Muscle layer of colon (tissue), 2 donors: ENCODE measurements around the gene NEDD4L.
"Not testable (repeated sequence)": the region's sequence is repeated elsewhere in the genome, so short reads cannot be mapped to it uniquely, and the experiment has no call there.

Experiments
- H3K27ac ChIP-seq: one replicate; pipeline ENCODE4 v1.7.0; 2013; ENCODE audit warnings: low read depth, mild to moderate bottlenecking, low read length, moderate library complexity
- H3K27me3 ChIP-seq, 2 donors: one replicate each; pipeline ENCODE4 v1.7.0; 2013; ENCODE audit warnings: low read length in 2 of 2, mild to moderate bottlenecking in 2 of 2; ENCODE audit not compliant: insufficient read depth in 2 of 2, control insufficient read depth in 1 of 2
- H3K36me3 ChIP-seq: one replicate; pipeline ENCODE4 v1.7.0; 2013; ENCODE audit warnings: mild to moderate bottlenecking, low read length; ENCODE audit not compliant: insufficient read depth
- H3K4me1 ChIP-seq: one replicate; pipeline ENCODE4 v1.7.0; 2013; ENCODE audit warnings: mild to moderate bottlenecking, low read length; ENCODE audit not compliant: insufficient read depth
- H3K4me3 ChIP-seq, 2 donors: one replicate each; pipeline ENCODE4 v1.7.0; 2013; ENCODE audit warnings: low read length in 2 of 2, low read depth in 1 of 2, mild to moderate bottlenecking in 1 of 2, moderate library complexity in 1 of 2
- H3K9ac ChIP-seq: one replicate; pipeline ENCODE4 v1.7.0; 2013; ENCODE audit warnings: low read length
- H3K9me3 ChIP-seq: one replicate; pipeline ENCODE4 v1.7.0; 2013; ENCODE audit warnings: mild to moderate bottlenecking, low read length
- donor health status: abdominal sarcoma.
- donor health status: Adenocarcinoma of cecum.

Gene NEDD4L

DNA sequence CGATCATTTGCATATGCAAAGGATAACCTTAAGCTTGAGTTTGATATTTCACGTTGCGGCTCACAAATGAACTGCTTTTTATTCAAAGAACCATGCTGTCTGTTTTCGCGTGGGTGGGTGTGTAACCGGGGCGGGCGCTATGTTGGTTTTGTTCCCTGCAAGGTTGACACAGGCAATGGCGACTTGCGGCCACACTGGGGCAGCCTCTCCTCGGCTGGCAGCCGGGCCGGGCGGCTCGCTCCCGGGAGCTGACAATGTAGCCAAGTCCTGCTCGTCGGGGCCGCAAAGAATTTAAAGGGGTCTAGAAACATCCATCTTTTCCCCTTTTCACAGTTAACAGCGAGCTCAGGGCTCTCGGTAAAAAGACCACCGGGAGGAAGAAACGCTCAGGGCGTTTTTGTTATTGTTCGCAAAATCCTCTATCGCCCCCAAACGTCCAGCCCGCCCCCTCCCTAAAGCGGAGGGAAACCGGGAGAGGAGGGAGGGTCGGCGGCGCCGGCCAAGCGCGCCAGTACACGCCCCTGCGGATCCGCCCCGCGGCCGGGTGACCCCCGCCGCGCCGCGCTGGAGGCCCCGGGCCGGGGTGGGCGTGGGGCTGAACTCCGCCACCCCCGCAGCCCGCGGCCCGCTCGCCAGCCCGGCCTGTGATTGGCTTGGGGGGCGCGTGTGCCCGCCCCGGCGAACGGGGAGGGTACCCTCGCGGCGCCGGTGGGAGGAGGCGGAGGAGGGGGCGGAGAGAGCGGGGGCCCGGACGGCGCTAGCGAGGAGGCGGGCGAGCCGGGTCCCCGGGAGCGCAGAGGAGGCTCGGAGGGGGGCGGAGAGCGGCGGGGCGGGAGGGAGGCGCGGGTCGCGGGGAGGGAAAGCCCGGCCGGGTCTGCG, at the start of gene NEDD4L:
TSS of gene NEDD4L (plus strand) at position 736 of the 879 bp plus-strand sequence. CDS start 435 bp downstream, outside the sequence.
- Histone ChIP-seq H3K27ac (peak within 1 kb of the TSS; percentile 68), H3K4me1 (peaks cover 22% of the 10 kb centered on the region), H3K4me3 (peak within 1 kb of the TSS; percentile 71 to 79), H3K27me3 (no peaks in the 10 kb centered on the region), H3K36me3 (no peaks in the 10 kb centered on the region), H3K9me3 (no peaks in the 10 kb centered on the region), H3K9ac (peak within 1 kb of the TSS; percentile 15)

DNA sequence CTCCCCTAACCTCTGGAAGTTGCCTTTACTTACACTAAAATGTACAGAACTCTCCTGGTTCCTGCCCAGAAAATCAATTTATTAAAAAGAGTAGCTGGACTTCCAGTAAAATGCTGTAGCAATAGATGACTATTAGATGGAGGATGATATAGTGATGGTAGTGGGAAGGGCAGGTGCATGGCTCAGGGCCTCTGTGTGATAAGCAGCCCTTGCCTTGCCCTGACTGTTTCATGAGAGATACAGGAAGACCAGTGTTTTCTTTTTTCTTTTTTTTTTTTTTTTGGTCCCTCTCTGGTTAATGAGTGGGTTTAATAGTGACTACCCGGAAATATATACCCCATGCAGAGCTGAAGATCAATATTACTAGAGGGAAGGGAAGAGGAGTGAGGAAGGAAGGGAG, 48.7 kb upstream of the NEDD4L start:
- no peaks in the 10 kb centered on the region for H3K36me3 ChIP-seq
- no peaks in the 10 kb centered on the region for H3K27me3 ChIP-seq
- no peak overlapping the region for H3K9ac ChIP-seq
- H3K27ac ChIP-seq, result no peak overlapping the region
- no peaks in the 10 kb centered on the region for H3K4me1 ChIP-seq
- no peak overlapping the region for H3K4me3 ChIP-seq
- no peaks in the 10 kb centered on the region for H3K9me3 ChIP-seq

DNA sequence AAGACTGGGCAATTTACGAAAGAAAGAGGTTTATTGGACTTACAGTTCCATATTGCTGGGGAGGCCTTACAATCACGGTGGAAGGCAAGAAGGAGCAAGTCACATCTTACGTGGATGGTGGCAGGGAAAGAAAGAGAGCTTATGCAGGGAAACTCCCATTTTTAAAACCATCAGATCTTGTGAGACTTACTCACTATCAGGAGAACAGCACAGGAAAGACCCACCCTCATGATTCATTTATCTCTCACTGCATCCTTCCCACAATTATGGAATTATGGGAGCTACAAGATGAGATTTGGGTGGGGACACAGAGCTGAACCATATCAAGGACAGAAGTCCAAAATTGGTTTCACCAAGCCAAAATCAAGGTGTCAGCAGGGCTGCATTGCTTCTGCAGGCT, 47.1 kb upstream of the NEDD4L start:
- not testable (repeated sequence) for H3K9ac ChIP-seq, H3K4me3 ChIP-seq, H3K27me3 ChIP-seq, H3K27ac ChIP-seq, H3K36me3 ChIP-seq, H3K9me3 ChIP-seq, H3K4me1 ChIP-seq

DNA sequence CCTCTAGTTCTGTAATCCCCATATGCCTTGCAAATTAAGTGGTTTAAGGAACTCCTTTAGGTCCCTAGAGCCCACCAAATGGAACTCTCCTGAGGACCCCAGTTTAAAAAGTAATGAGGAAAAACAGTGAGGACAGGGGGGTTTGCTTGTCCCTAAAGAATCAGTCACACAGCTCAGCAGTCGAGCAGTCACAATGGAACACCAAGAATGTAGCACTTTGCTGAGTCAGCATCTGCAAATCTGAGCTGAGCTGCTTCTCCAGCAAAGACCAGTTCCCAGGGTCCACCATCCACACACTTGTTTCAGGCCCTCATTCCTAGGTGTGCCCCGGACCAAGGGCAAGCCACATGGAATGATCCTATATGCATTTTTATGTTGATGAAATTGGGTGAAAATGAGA, 46.2 kb upstream of the NEDD4L start:
- Histone ChIP-seq H3K9me3 (no peaks in the 10 kb centered on the region), H3K36me3 (no peaks in the 10 kb centered on the region), H3K27ac (no peak overlapping the region), H3K27me3 (no peaks in the 10 kb centered on the region), H3K4me3 (no peak overlapping the region), H3K9ac (no peak overlapping the region), H3K4me1 (no peaks in the 10 kb centered on the region)

DNA sequence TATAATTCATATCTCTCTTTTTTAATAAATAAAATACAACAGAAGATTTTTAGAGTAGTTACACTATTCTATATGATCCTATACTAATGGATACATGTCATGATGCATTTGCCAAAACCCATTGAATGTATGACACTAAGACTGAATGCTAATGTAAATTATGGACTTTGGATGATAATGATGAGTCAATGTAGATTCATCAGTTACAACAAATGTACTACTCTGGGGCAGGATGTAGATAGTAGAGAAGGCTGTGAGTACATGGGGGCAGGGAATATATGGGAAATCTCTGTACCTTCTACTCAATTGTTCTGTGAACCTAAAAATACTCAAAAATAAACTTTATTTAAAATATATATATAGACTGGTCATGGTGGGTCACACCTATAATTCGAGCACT, 45.6 kb upstream of the NEDD4L start:
- Histone ChIP-seq H3K27ac (no peak overlapping the region), H3K27me3 (no peaks in the 10 kb centered on the region), H3K4me3 (no peak overlapping the region), H3K36me3 (no peaks in the 10 kb centered on the region), H3K4me1 (no peaks in the 10 kb centered on the region), H3K9me3 (no peaks in the 10 kb centered on the region), H3K9ac (no peak overlapping the region)

DNA sequence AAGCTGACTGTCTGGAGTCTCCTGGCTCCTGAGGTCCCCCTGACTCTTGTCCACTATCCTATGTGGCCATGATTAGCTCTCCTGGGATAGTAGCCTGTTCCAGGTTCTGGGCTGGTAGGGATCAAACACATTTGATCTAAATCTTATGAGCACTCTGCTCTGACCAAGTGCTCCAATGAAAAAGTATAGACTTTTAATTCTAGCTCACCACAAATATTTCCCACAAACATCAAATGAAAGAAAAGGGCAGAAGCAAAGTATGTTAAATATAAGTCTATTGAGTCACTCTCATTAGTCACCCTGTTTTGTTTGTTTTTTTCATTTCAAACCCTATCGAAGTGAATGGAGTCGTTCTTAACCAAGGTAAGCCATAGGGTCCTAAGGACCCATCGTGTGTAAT, 39.7 kb upstream of the NEDD4L start:
- Histone ChIP-seq H3K4me1 (no peaks in the 10 kb centered on the region), H3K36me3 (no peaks in the 10 kb centered on the region), H3K27me3 (no peaks in the 10 kb centered on the region), H3K27ac (no peak overlapping the region), H3K9me3 (no peaks in the 10 kb centered on the region), H3K4me3 (no peak overlapping the region), H3K9ac (no peak overlapping the region)

DNA sequence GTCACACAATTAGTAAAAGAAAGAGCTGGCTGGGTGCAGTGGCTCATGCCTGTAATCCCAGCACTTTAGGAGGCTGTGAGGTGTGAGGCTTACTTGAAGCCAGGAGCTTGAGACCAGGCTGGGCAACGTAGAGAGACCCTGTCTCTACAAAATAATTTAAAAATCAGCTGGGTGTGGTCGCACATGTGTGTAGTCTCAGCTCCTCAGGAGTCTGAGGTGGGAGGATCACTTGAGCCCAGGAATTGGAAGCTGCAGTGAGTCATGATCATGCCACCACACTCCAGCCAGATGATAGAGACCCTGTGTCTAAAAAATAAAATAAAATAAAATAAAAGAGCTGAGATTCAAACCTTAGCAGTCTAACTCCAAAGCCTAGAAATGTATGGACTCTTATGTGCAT, 39.0 kb upstream of the NEDD4L start:
- Histone ChIP-seq H3K4me1 (no peaks in the 10 kb centered on the region), H3K36me3 (no peaks in the 10 kb centered on the region), H3K9me3 (no peaks in the 10 kb centered on the region), H3K27ac (no peak overlapping the region), H3K9ac (no peak overlapping the region), H3K27me3 (no peaks in the 10 kb centered on the region), H3K4me3 (no peak overlapping the region)

DNA sequence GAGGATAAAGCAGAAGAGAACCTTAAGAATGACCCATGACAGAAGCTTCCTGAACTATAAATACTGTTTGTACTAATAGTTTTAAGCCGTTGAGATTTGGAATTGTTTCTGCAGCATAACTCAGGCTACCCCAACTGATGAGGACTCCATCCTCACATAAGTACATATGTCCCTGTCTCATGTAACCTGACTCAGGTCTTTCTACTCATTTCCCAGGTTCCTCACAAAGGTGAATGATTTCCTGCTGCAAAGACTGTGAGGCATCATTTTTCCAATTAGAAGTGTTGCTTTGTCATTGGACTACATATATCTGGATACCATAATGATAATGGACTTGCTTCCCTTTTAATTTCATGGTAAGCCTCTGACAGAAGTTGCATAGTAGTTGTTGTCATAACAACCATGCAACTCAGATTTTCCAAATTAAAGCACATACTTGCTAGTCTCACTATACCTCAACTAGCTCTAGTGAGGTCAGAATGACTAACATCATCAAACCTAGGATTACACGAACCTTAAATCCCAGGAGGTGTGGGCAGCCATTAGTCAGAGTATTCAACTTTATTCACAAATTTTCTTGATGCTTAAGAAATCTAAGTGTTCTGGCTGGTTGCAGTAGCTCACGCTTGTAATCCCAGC, 38.0 kb upstream of the NEDD4L start:
- H3K9ac ChIP-seq, result no peak overlapping the region
- H3K4me1 ChIP-seq, result no peaks in the 10 kb centered on the region
- H3K4me3 ChIP-seq, result no peak overlapping the region
- no peaks in the 10 kb centered on the region for H3K36me3 ChIP-seq
- no peaks in the 10 kb centered on the region for H3K9me3 ChIP-seq
- H3K27ac ChIP-seq, result no peak overlapping the region
- no peaks in the 10 kb centered on the region for H3K27me3 ChIP-seq

DNA sequence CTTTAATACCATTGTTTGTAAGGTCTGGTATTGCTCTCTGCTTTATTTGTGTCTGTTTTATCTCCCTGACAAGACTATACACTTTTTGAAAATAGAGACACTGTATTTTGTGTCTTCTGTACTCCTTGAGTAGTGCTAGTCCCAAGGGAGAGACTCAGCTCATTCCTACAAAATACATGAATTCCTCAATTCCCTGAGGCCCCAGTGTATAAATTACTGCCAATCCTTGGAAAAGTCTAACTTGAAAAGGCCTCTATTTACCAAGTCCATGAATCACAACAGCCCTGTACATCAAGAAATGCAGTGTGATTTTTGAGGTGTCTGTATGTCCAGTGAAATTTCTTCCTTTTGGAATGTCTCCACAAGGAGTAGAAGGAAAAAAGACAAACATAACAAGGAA, 34.9 kb upstream of the NEDD4L start:
- H3K36me3 ChIP-seq, result no peaks in the 10 kb centered on the region
- no peak overlapping the region for H3K9ac ChIP-seq
- H3K27me3 ChIP-seq, result no peaks in the 10 kb centered on the region
- H3K4me3 ChIP-seq, result no peak overlapping the region
- H3K4me1 ChIP-seq, result no peaks in the 10 kb centered on the region
- H3K27ac ChIP-seq, result no peak overlapping the region
- H3K9me3 ChIP-seq, result no peaks in the 10 kb centered on the region

DNA sequence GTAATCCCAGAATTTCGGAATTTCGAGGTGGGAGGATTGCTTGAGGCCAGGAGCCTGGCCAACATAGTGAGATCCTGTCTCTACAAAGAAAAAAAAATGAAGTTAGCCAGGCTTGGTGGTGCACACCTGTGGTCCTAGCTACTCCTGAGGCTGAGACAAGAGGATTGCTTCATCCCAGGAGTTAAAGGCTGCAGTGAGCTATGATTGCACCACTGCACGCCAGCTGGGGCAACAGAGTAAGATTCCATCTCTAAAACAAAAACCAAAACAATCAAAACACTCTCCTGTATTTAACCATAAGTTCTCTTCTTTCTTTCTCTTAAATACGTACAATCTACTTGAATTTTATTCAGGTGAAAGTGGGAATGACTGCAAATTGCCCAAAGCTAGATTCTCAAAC, 33.8 kb upstream of the NEDD4L start:
- no peak overlapping the region for H3K27ac ChIP-seq
- no peaks in the 10 kb centered on the region for H3K9me3 ChIP-seq
- no peak overlapping the region for H3K9ac ChIP-seq
- no peaks in the 10 kb centered on the region for H3K36me3 ChIP-seq
- no peaks in the 10 kb centered on the region for H3K4me1 ChIP-seq
- no peaks in the 10 kb centered on the region for H3K27me3 ChIP-seq
- no peak overlapping the region for H3K4me3 ChIP-seq

DNA sequence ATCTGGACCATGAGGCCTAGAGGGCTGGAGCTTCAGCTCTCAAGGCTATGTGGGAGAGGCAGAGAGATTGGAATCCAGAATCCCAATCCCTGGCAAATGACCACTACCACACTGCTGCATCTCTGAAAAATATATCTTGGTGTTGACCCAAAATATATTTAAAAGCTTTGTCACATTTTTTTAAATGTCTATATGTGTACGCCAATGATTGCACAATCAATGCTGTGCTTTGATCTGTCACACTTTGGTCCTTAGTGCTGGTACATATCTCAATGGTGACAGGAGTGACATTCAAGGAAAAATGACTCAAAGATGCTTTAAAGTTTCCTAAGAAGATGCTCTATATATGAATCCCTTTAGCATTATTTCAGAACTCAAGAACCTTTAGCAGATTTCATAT, 31.7 kb upstream of the NEDD4L start:
- H3K4me3 ChIP-seq, result no peak overlapping the region
- no peaks in the 10 kb centered on the region for H3K27me3 ChIP-seq
- no peaks in the 10 kb centered on the region for H3K4me1 ChIP-seq
- no peak overlapping the region for H3K27ac ChIP-seq
- H3K9ac ChIP-seq, result no peak overlapping the region
- no peaks in the 10 kb centered on the region for H3K36me3 ChIP-seq
- peaks cover 4% of the 10 kb centered on the region for H3K9me3 ChIP-seq
